A549 (cell line): Measurements from ENCODE around the gene RPS23.

Source experiments
- CEBPB ChIP-seq, 2 experiments: fragments of >200 bp in 1 of 2; sonication (Bioruptor Twin) in 1 of 2; formaldehyde crosslinking in 1 of 2; IDR thresholded peaks; 2 replicates each; pipeline ENCODE4 v1.6.1; 2012 to 2016
- CTCF ChIP-seq: fragments of >200 bp; sonication (Bioruptor Twin); formaldehyde crosslinking; IDR thresholded peaks from 3 replicates; pipeline ENCODE4 v1.5.1; 2016
- HMGXB4 ChIP-seq: fragments of 250-450 bp; sonication (Bioruptor Pico); IDR thresholded peaks from 2 replicates; pipeline ENCODE4 v1.5.0; 2021; ENCODE audit warnings: mild to moderate bottlenecking, moderate library complexity, borderline replicate concordance
- POLR2A ChIP-seq: IDR thresholded peaks from 2 replicates; pipeline ENCODE4 v1.6.1; 2012; ENCODE audit warnings: mild to moderate bottlenecking, low read length
- POLR2AphosphoS2 ChIP-seq: conservative IDR thresholded peaks from 2 replicates; pipeline ENCODE4 v1.6.1; 2012; ENCODE audit warnings: low read length, improper control_type of control experiment, inconsistent platforms
- RAD21 ChIP-seq, 2 experiments: fragments of >200 bp in 1 of 2; sonication (Bioruptor Twin) in 1 of 2; formaldehyde crosslinking in 1 of 2; IDR thresholded peaks in 1 of 2; conservative IDR thresholded peaks in 1 of 2; 2 replicates in 1 of 2; 3 replicates in 1 of 2; pipeline ENCODE4 v1.6.1; 2012 to 2018; ENCODE audit warnings: inconsistent platforms in 1 of 2
- RFX5 ChIP-seq: fragments of 450-650 bp; IDR thresholded peaks from 2 replicates; pipeline ENCODE4 v1.7.1; 2014; ENCODE audit warnings: antibody characterized with exemption, mild to moderate bottlenecking, moderate library complexity

- no peak for TF ChIP-seq CTCF
- TF ChIP-seq CEBPB (IDR thresholded peaks at IDR 0.05) = no peak
- TF ChIP-seq HMGXB4 (CRISPR knock-in tag) = no peak
- TF ChIP-seq RAD21 (conservative IDR thresholded peaks at IDR 0.05 in 1 of 2, IDR thresholded peaks at IDR 0.05 in 1 of 2) = no peak
- TF ChIP-seq POLR2AphosphoS2 = no peak
- TF ChIP-seq POLR2A = no peak
- no peak for TF ChIP-seq RFX5
Observed at GRCh38 chr5:82308416-82308815, 30.3 kb upstream of the RPS23 start.
